Prostate gland (tissue), 2 donors: ENCODE data around the gene TRPC5OS.

Experiments used
- CTCF ChIP-seq, 4 experiments: fragments of 200-600 bp in 2 of 4; fragments of 450-650 bp in 2 of 4; sonication (generic) in 2 of 4; IDR thresholded peaks; 1 replicate in 3 of 4; 2 replicates in 1 of 4; pipeline ENCODE4 v1.5.1; 2016 to 2019; ENCODE audit warnings: antibody characterized with exemption in 4 of 4, mild to moderate bottlenecking in 2 of 4, moderate library complexity in 2 of 4
- POLR2A ChIP-seq: fragments of 450-650 bp; IDR thresholded peaks from one replicate; pipeline ENCODE4 v1.6.1; 2016; ENCODE audit warnings: antibody characterized with exemption, mild to moderate bottlenecking
- POLR2AphosphoS5 ChIP-seq: sonication (generic); formaldehyde crosslinking; IDR thresholded peaks from one replicate; pipeline ENCODE4 v1.6.1; 2017; ENCODE audit warnings: antibody characterized with exemption

GRCh38 chrX:111914398-111915090 is 38.6 kb downstream of the TRPC5OS start:
- TF ChIP-seq CTCF (IDR thresholded peaks at IDR 0.05) = no peak
- TF ChIP-seq POLR2A = no peak
- no peak for TF ChIP-seq POLR2AphosphoS5
